A172 (cell line): ENCODE results near the gene EVX2. TPM values are rescaled to one million over a fixed set of nuclear protein-coding genes. Genes with fewer than 3 reads are reported as not detected.

ENCODE experiments used
- DNase-seq: peaks from one replicate; pipeline ENCODE4 v3.0.0-alpha.2; 2015; ENCODE audit warnings: low spot score
- total RNA-seq: library from RNA; depleted of rRNA; stranded (reverse); fragments of >200 nt; shearing (Covaris generic); gene quantifications from 2 replicates; pipeline ENCODE4 v1.2.3, GENCODE V29; 2014

The EVX2 gene
- total RNA-seq, 1 experiment from 2014 or later = not detected

DNA sequence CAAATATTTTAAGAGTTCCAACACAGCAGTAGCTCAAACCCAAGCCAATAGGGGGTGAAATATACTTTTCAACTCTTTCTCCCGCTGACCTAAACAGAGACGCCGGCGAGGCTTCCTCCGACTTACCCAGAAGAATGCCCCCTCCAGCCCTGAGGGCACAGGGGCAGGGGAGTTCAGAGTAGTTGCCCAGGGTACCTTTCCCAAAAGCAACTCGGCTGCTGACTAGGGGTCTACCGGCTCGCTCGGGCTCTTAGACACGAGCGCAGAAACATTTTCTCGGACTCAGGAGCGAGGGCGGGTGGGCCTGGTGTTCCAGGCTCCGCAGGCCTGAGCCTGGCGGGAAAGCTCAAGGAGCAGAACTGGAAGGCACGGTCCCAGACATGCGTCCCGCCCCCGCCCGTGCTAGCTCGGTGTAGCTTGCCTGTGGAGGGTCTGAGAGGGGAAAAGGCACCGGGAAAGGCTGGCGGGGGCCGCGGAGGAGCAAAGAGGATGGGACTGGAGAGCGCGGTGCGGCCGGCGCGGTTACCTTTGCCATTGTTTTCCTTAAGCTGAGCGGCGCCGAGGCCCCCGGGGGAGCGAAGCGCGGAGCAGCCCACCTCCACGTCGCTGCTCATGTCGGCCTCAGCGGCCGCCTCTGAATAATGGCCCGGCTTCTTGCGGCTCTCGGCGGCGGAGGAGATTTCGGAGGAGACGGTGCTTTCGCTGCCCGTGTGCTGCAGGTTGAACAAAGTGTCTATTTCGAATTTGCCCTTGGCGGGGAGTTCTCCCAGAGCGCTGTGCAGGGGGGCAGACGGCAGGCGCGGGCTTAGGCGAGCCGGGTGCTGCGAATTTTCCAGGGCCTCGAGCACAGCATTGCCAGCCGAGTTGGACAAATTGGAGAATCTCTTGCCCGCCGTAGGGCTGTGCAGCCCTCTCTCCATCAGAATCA lies 674 bp downstream of the EVX2 start:
- DNase-seq = no peak

DNA sequence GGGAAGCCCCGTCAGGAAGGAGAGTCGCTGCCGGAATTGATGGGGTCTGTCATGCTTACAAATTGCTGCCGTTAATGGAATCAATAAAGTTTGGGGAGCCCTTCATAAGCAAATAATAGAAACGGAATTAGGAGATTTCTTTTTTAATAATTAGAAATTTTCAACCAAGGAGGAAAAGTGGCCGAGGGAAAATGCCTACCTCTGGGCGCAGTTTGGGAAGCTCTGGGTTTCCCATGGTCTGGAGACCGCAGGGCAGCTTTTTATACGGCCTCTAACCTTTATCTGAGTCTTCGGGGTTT lies 1.3 kb downstream of the EVX2 start:
- no peak for DNase-seq

DNA sequence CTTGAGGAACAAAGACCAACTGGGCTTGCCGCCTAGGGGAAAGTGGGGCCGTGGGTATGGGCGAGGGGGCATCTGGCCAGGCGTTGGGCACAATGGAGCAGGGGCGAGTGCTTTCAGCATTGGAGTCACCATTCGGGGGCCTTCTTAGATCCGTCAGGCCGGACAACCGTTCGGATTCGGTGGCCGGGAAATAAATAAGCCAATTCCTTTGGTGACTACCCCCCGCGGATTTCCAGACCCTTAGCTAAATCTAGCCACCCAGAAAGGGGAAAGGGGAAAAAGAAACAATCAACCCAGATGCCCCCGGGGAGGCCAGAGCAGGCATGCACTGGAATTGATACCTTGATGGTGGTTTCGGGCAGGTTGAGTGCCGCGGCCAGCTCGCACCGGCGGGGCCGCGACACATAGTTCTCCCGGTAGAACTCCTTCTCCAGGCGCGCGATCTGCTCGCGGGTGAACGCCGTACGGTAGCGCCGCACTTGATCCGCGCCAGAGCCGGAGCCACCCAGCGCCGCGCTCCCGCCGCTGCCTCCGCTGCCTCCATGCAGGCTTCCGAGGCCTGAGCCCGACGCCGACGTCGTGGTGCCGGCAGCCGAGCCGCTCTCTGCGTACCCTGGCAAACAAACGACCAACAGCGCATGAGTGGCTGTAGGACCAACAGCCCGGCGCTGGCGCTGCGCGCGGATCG lies 1.8 kb downstream of the EVX2 start:
- DNase-seq = no peak

DNA sequence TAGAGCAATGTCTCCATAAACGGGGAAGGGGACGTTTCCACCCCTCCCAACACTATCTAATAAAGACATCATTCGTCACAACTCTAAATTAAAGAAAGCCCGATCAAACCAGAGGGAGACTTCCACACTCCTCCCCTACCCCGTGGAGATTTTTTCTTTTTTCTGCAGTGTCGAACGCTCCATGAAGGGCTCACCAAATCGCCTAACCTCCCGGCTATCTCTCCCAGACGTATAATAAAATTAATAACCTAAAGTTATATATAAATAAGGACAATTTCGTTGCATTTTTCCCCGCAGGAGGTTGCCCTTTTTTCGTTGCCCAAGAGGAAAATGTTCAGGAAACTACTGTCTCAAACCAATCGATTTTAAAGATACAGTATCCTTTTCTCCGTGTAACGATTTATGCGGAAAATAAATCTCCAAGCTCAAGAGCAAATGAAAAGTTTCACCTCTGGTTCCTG lies 2.4 kb downstream of the EVX2 start:
- no peak for DNase-seq

DNA sequence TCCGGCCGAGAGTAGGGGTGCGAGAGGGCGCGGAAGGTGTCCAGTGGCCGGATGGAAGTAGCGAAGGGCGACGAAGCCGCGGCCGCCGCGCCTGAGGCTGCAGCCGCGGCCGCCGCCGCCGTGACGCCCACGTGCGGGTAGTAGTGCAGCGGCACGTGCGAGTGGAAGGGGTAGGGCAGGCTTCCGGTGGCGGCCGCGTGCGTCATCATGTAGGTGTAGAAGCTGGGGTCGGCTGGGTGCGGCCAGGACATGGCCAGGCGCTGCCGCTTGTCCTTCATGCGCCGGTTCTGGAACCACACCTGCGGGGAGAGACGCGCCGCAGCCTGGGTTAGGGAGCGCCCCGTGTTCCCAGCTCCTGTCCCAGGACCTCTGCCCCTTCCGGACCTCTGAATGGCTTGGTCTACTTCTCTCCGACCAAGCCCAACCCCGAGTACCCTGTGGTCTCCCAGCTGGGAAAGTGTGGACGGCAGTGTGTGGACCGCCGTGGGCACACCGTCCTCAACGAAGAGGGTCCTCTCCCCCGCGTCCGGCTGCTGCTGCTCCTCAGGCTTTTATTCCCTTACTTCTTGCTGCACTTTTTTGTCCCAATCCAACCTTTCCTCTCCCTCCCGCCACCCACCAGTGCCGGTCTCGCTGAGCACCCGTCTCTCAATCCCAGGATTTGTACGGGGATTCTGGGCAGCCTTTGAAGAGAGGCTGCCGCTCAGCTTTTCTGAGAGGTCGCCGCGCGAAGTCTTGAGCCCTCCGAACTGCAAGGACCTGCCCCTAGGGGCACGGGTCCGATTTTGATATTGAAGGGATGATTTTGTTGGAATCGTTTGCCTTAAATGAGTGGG lies 3.0 kb downstream of the EVX2 start:
- DNase-seq = no peak

DNA sequence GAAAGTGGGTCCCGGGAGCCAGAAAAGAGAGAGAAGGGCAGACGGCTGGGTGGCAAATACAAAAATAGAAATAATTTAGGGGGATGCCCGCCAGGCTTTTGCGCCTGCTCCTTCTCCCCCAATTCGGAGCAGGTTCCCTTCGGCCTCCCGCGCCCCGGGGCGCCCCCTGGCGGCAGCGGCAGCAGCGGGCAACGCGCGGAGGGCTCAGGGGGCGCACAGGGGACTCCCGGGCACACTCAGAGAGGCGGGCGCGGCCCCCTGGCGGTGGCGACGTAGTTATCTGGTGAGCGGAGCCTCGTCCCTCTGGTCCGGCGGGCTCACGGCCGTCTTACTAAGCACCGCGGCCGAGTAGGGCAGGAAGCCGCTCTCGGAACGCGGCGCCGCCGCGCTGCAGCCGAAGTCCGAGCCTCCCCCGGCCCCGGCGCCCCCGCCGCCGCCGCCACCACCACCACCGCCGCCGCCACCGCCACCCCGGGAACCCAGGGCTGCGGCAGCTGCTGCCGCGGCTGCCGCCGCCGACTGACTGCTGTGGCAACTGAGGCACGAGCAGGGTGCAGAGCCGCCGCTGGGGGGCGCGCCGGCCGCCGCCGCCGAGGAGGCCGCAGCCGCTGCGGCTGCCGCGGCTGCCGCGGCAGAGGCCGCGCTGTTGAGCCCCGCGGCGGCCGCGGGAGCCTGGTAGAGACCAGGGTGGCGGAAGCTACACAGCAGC lies 3.8 kb downstream of the EVX2 start:
- peak; percentile 78 for DNase-seq

DNA sequence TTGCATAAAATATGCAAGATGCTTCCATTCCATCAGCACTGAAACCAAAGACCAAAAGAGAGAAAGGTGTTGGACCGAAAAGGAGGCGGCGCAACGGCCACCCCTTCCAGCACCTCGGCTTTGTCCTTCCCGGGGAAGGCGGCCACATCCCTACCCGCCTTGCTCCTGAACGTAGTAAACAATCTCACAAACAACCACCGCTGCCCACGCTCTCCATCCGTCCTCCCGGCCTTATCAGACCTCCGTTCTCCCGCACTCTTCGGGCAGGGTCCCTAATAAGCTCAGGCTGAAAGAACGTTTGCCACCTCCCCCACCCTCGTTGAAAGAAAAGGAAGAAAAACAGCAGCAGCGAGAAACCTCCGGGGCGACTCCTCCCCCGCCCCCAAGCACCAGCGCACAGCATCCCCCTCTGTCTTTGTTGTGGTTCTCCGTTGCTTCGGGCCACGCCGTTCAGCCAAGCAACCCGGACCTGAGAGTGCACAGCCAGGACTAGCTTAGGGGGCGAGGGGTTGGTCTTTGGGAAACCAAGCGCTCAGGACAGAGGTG lies 4.4 kb downstream of the EVX2 start:
- no peak for DNase-seq

DNA sequence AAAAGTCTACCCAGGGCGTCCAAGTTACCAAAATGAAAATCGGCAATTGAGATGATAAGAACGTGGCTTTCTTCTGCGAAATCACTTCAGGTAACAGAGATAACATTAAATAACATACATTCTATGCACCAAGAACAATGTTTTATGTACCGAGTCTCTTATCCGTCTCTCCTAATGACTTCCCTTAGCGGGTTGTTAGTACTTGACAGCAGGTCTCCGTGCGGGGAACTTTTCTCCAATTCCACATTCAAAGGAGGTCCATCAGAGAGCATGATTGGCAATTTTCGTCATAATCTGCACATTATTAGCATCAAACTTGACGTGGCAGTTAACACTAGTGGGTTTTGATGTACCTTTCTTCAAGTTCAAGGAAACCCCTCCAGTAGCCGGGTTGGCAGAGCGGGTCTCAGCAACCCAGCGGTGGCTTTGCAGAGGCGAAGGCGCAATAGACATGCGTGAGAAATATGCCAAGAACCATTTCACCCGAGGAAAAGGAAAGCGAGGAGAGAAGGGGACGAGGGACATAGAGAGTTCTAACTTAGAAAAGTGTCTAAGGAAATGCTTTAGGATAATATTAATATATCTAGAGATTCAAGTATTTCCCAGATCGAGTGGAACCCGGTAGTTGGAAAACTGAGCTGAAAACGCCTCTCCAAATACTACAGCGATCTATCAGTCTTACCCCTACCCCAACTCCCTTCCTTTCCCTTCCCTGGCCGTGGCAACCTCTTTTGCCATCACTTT lies 5.0 kb downstream of the EVX2 start:
- DNase-seq = no peak

DNA sequence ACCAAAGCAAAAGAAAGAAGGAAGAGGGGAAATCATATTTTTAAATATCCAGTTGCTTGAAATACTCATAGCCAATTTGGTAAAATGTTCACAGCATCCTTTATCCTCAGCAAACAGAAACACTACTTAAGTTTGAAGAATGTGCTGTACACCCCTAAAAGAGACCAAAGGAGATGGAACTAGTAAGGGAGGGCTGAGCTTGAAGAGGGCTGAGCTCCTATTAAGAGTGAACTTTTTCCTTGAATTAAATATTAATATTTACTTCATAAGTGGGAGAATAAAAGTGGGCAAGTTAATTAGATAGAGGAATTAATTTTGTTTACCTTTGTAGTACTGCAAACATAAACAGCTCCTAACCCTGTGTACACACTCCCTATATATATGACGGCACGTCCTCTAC lies 7.0 kb downstream of the EVX2 start:
- DNase-seq = no peak

DNA sequence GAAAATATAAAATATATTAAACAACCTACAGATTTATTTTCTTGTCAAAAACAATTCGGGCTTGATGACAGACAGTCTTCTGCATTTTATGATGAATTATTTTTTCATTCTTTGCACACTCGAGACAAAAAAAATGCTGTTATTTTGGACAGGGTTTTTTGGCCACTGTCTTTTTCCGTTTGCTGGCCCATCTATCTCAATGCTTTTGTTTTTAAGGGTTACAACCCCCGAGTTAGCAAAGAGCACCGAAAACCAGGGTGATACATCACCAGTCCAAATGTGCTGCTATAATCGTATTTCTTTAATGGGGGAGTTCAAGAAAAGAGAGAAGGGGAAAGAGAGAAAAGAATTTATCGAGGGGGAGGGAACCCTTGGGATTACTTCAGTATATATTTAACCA lies 7.7 kb downstream of the EVX2 start:
- no peak for DNase-seq

DNA sequence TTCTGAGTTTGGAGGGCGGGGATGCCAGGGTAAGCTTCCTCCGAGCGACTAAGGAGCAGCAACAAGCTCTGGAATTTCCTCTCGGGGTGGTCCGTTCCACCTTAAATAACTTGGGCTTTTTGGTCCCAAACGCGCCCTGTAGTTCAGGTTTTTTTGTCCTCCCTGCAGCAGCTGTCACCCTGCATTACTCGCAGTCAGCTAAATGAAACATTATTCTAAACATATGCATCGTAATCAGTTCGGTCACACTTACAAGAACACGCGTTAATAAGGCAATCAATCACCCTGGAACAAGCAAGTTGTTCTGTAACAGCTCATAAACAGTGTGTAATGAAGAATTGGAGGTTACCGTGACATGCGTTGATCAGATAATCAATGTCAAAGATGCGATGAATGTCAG lies 8.3 kb downstream of the EVX2 start:
- no peak for DNase-seq

DNA sequence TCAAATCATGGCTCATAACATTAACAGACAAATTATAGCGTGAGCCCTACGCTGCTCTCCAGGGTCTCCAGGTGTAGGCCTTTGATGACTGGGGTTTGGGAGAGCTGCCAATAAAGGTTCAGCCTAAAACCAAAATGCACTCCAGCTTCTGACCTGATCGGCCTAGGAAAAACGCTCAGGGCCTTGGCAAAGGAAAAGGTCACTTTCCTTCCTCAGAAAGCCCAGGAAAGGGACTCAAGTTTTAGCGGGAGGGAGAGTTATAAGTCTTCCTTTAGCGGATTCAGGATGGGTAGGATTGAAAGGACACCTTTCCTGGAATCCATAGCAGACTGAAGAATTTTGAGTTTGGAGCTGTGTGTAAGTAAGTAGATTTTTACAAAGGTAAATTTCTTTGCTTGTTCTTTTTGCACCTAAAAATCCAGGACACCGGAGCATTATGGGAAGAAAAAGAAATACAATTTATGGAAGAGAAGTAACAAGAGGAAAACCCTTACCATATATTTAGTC lies 8.8 kb downstream of the EVX2 start:
- DNase-seq = no peak

DNA sequence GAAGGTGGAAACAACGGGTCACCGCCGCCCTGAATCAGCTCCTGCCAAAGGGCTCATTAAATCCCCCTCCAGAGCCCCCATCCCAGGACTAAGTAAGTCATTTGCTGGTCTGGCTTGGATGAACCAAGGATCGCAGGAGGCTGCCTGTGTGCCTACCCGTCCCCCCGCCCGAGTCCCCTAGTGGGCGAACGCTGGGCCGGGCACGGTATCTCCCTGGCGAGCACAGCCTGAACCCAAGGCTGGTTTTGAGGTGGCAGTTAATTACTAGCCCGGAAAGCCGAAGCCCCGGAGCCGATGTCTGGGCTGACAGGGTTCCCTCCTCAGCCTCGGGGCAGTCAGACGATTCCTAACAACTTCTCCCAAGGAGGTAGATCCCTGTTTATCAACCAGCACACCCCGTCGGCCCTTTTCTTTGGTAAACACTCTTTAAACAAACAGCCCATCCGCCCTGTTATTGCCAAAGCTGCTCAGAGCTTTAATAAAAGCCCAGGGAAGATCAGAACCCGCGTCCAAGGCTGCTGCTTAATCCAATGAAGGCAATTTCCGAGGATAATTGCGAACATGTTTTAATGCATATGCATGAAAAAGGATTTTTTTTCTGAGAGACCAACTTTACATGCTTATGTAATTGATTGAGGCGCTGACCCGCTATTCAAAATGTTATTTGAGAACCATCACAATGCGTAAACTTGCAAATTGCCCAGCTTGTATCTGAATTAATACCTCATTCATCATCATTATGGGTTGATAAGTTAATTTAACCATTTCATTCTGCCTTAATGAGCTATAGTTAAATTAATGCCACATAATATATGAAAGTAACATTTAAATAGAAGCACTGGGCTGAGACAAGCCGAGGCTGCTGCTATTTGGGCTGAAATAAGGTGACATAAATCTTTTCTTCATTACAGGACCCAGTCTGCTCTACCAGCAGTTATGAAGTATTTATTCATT lies 10.5 kb downstream of the EVX2 start:
- DNase-seq = no peak

DNA sequence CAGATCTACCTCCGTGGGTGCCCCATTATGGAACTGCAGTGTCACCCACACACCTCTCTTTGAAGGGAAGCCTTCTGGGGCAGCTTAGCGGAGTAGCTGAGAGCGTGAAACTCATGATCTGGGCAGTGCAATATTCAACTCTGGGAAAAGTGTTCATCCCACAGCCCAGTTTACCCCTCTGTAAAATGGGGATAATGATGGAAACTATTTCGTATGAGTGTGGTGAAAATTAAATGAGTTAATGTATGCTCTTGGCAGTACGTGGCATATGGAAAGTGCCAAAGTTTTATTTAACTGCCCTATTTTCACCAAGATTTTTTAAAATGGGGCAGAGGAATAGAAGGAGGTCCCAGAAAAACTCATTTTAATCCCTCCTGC lies 11.5 kb downstream of the EVX2 start:
- no peak for DNase-seq

DNA sequence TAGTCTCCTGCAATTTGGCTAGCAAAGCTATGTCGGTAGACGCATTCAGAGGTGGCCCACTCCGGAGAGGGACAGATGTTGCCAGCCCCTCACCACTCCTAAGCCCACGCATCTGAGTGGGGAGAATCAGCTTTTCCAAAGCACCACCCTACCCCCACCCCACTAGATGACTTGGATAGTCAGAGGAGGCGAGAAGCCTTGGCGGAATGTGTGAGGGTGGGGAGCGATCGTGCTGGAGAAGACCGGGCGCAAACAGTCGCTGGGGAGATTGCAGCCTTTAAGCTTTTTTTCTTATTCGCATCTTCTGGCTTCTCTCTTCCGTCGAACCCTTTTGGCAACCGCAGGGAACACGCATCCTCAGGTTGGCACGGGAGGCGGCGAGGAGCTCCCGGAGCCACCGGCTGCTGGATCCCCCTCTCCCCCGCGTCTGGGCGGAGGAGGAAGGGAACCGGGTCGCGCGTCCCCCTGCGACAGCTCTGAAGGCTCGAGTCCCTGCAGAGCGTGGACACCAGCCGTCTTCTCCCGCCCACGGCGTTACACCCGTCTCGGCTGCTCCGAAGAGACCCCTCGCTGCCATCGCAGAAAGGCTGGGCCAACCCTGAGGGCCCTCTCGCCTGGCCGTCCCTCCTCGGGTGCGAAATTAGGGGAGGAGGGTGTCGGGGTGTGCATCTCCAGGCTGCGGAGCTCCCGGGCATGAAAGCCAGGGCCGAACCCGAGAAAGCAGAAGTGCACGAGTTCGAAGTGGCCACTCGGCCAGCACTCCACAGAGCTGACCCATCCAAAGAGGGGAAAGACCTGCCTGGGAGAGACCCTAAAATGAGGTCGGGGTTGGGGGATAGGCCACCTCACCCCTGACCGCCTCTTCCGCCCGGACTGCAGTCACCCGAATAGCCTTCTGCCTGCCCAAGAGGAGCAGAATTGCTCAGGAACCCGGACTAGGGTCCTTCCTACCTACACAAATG lies 12.2 kb downstream of the EVX2 start:
- no peak for DNase-seq

DNA sequence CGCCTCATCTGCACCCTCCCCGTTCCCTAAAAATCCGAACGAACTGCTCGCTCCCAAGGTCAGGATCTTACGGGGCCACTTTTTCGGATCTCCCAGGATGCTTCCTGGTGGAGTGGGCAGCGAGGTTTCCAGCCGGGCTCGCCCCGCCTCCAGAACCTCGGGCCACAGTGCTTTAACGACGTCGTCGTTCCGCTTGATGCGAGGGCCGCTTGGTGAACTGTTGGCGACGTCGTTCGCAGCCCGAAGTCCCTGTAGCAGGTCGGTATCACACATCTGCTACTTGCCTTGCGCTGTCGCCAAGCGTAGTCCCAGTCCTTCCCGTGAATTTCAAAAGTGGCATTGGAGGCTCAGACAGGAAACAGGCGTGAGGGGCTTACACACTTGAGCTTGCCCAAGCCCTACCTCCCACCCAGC lies 15.3 kb downstream of the EVX2 start:
- no peak for DNase-seq

DNA sequence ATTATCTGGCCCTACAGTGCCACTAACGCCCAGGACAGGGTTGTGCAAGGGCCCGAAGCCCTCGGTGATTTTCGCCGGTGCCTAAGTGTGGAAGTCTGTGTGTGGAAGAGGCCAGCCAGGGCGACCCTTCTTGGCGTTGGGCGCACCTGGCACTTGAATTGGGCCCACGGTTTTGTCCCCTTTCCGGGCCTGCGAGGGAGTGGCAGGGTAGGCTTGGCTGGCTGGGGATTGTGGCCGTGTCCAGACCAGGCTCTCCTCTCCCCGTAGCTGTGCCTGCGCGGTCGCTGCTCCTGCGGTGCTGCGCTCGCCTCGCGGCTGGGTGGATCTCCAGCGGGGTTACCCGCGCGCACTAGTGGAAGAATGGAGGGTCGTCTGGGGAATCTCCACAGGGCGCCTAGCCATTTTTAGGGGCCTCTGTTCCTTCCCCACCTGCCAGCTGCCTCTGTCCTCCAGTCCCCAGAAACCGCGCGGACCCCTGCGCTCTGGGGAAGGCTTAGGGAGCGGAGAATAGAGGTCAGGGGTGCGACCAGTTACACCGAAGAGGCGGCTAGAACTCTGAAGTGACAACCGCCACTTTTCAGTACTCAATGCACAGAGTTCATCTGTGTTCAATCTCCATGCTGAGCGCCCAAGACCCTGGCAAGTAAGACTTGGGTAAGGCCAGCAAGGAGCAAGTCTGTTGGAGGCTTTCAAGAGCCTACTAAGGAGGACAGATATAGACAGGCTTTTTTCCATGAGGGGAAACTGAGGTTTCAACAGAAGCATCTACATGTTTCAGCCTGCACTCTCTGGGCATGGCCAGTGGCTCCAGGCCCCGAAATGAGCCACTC lies 16.0 kb downstream of the EVX2 start:
- DNase-seq = no peak
